Muscle layer of duodenum (tissue), 2 donors: ENCODE results near the gene ARMH3.

Experiments used
- H3K27ac ChIP-seq: one replicate; pipeline ENCODE4 v1.7.0; 2013; ENCODE audit warnings: mild to moderate bottlenecking, low read length
- H3K27me3 ChIP-seq: one replicate; pipeline ENCODE4 v1.7.0; 2013; ENCODE audit warnings: low read depth, mild to moderate bottlenecking, control low read depth, low read length
- H3K36me3 ChIP-seq, 2 donors: one replicate each; pipeline ENCODE4 v1.7.0; 2013; ENCODE audit warnings: low read length in 2 of 2, control low read depth in 1 of 2, mild to moderate bottlenecking in 1 of 2; ENCODE audit not compliant: insufficient read depth in 2 of 2, control insufficient read depth in 1 of 2
- H3K4me1 ChIP-seq, 2 donors: one replicate each; pipeline ENCODE4 v1.7.0; 2013; ENCODE audit warnings: low read length in 2 of 2, mild to moderate bottlenecking in 2 of 2, control low read depth in 1 of 2, moderate library complexity in 1 of 2; ENCODE audit not compliant: insufficient read depth in 2 of 2, control insufficient read depth in 1 of 2
- H3K4me3 ChIP-seq, 2 donors: one replicate each; pipeline ENCODE4 v1.7.0; 2013; ENCODE audit warnings: low read length in 2 of 2, low read depth in 1 of 2, mild to moderate bottlenecking in 1 of 2
- H3K9me3 ChIP-seq, 2 donors: one replicate each; pipeline ENCODE4 v1.7.0; 2013; ENCODE audit warnings: low read length in 2 of 2, control low read depth in 1 of 2, mild to moderate bottlenecking in 1 of 2; ENCODE audit not compliant: control insufficient read depth in 1 of 2
- donor health status: healthy.

ARMH3 gene

GRCh38 chr10:101848894-101849351, 207.1 kb downstream of the ARMH3 start:
- no peaks in the 10 kb centered on the region for H3K27me3 ChIP-seq
- no peaks in the 10 kb centered on the region for H3K9me3 ChIP-seq
- no peak overlapping the region for H3K27ac ChIP-seq
- H3K36me3 ChIP-seq = peaks cover 5 to 31% of the 10 kb centered on the region in 2 donors
- peaks cover 0 to 5% of the 10 kb centered on the region in 2 donors for H3K4me1 ChIP-seq
- no peak overlapping the region for H3K4me3 ChIP-seq

DNA sequence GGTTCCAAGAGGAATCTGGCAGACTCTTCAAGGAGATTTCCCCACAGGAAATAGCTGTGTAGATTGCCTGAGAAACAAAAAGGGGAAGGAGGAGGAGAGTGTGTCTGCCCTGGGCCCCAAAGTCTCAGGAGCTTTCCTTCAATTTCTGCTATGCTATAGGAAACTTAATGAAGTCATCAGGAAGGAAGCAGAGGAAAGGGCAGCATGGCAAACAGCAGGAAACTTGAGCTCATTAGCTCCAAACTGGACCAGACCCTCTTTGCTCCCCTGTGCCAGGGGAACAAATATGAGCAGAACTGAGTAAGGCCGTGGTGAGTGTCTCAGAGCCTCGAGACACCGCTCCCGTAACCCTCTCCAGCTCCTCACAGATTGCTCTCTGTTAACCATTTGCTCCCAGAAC, 207.6 kb downstream of the ARMH3 start:
- H3K27ac ChIP-seq = no peak overlapping the region
- peaks cover 0 to 5% of the 10 kb centered on the region in 2 donors for H3K4me1 ChIP-seq
- peaks cover 5 to 31% of the 10 kb centered on the region in 2 donors for H3K36me3 ChIP-seq
- no peaks in the 10 kb centered on the region for H3K9me3 ChIP-seq
- H3K27me3 ChIP-seq = no peaks in the 10 kb centered on the region
- H3K4me3 ChIP-seq = no peak overlapping the region

DNA sequence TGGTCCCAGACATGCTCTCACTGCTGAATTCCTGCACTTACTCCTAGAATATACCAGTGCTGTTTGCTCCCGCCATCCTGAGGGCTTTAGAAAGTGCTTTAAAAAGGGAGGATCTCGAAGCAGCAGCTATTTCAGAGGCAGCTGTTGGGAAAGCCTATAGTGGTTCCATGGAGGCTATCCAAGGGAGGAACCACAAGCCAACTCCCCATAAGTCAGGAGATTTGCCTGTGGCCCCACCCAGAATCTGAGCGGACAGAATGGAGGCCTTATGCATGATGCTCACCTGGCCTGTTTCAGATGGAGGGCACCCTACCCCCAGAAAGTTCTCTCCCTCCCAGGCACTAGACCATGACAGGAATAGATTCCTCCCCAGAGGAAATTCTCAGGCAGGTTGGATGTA, 210.1 kb downstream of the ARMH3 start:
- H3K27me3 ChIP-seq = no peaks in the 10 kb centered on the region
- peaks cover 5 to 31% of the 10 kb centered on the region in 2 donors for H3K36me3 ChIP-seq
- no peak overlapping the region for H3K27ac ChIP-seq
- H3K9me3 ChIP-seq = no peaks in the 10 kb centered on the region
- peaks cover 0 to 5% of the 10 kb centered on the region in 2 donors for H3K4me1 ChIP-seq
- no peak overlapping the region for H3K4me3 ChIP-seq

DNA sequence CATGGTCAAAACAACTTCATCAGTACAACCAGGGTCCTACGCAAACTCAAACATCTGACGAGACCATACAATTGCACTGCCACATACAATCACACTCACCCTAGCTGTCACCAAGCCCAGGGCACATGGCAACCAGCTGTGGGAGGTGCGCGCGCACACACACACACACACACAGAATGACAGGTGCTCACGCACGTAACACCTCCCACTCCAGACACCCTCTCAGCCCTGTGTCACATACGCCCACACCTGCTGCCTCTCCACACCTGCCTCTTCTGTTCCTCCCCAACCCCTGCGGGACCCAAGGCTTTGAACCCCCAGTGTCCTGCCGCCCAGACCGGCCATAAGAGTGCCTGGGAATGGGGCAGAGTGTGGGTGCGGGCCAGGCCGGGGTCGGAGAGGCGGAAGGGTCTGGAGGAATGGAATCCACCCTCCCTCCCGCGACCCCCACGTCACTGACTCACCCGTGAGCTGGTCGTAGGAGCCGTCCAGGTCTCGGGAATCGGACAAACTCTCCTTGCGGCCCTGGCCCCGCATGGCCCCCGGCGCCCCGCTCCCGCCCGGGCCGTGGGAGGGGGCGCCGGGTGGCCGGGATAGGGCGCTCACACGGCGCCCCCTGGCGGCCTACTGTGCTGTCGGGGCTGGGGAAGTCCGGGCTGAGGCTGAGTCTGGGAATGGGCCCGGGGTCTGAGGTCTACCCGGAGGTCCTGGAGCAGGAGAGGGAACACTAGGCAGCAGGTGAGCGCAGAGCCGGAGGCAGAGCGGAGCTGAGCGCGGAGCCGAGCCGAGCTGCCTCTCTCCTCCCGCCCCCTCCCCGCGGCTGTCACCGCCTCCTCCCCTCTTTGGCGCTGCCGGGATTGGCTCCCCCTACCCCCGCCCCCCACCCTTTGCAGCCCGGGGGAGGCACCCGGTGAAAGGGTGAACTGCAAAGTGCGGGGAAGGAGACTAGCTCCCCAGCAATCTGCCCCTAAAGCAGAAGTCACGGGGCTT, 212.6 kb downstream of the ARMH3 start, which contains the start of gene KCNIP2:
Gene KCNIP2 (minus strand): TSS at position 769 of the 990 bp plus-strand sequence. CDS start 232 bp downstream, at position 537.
- Histone ChIP-seq H3K4me3 (no peak within 1 kb of the TSS), H3K27me3 (no peaks in the 10 kb centered on the region), H3K9me3 (no peaks in the 10 kb centered on the region), H3K27ac (no peak within 1 kb of the TSS), H3K4me1 (peaks cover 0 to 21% of the 10 kb centered on the region in 2 donors), H3K36me3 (peaks cover 5 to 23% of the 10 kb centered on the region in 2 donors)

- H3K4me3 ChIP-seq = no peak overlapping the region
- H3K27ac ChIP-seq = no peak overlapping the region
- H3K4me1 ChIP-seq = peaks cover 0 to 21% of the 10 kb centered on the region in 2 donors
- no peaks in the 10 kb centered on the region for H3K27me3 ChIP-seq
- H3K9me3 ChIP-seq = no peaks in the 10 kb centered on the region
- H3K36me3 ChIP-seq = peaks cover 0 to 10% of the 10 kb centered on the region in 2 donors
Measured at GRCh38 chr10:101841826-101842225, 214.1 kb downstream of the ARMH3 start.

- Histone ChIP-seq H3K9me3 (no peaks in the 10 kb centered on the region), H3K4me1 (peaks cover 0 to 21% of the 10 kb centered on the region in 2 donors), H3K4me3 (peak overlapping the region; percentile 45 to 53), H3K36me3 (peaks cover 0 to 8% of the 10 kb centered on the region in 2 donors), H3K27ac (no peak overlapping the region), H3K27me3 (no peaks in the 10 kb centered on the region)
Measured at GRCh38 chr10:101840741-101841453, 215.1 kb downstream of the ARMH3 start.

GRCh38 chr10:101840102-101840684, 215.8 kb downstream of the ARMH3 start:
- peaks cover 0 to 3% of the 10 kb centered on the region in 2 donors for H3K36me3 ChIP-seq
- H3K27ac ChIP-seq = no peak overlapping the region
- H3K4me1 ChIP-seq = peaks cover 0 to 21% of the 10 kb centered on the region in 2 donors
- H3K9me3 ChIP-seq = no peaks in the 10 kb centered on the region
- no peaks in the 10 kb centered on the region for H3K27me3 ChIP-seq
- peak overlapping the region in 1 of 2 donors; percentile 53 for H3K4me3 ChIP-seq

DNA sequence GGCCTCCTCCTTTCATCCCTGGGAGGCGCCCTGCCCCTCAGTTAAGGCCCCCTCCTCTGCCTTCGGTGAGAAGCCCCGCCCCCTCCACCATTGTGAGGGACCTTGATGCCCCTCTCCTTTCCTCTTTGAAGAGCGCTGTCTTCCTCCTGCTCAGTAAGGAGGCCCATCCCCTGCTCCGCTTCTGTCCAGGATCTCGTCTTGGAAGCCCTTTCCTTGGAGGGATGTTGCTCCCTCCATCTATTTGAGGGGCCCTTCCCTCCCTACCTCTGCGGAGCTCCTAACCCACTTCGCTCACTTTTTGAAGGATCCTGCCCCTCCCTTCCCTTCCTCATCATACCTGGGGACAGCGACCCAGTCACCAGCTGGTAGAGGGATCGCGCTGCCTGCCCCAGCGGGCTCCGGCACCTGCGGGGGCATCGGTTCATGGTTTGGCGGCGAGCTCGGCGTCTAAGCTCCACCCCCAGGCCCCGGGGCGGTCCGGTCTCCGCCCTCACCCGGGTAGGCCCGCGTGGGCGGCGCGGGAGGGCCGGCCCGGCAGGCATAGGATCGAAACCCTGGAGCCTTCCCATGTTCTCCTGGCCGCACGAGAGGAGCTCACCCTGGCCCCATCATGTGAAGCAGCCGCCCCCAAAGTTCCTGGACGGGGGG, 216.4 kb downstream of the ARMH3 start:
- no peaks in the 10 kb centered on the region for H3K9me3 ChIP-seq
- peaks cover 0 to 21% of the 10 kb centered on the region in 2 donors for H3K4me1 ChIP-seq
- H3K27me3 ChIP-seq = no peaks in the 10 kb centered on the region
- H3K36me3 ChIP-seq = no peaks in the 10 kb centered on the region
- peak overlapping the region; percentile 16 to 53 for H3K4me3 ChIP-seq
- no peak overlapping the region for H3K27ac ChIP-seq

DNA sequence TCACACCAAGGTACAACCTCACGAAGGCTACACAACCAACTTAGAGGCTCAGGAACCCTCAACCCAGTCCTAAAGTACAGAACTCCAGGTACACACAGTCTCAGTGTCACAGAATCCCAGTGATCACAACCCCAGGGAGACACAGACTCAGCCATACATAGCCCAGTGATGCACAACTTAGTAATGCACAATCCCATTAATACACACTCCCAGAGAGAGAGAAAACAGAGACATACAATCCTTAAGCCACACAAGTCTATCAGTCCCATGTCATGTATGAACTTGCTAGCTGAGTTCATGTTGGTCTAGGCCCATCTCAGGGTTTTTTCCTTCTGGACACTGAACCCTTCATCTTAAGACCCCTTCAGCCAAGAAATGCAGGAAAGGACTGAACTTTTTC, 217.0 kb downstream of the ARMH3 start:
- no peak overlapping the region for H3K4me3 ChIP-seq
- peaks cover 0 to 21% of the 10 kb centered on the region in 2 donors for H3K4me1 ChIP-seq
- H3K27me3 ChIP-seq = no peaks in the 10 kb centered on the region
- no peaks in the 10 kb centered on the region for H3K9me3 ChIP-seq
- H3K36me3 ChIP-seq = no peaks in the 10 kb centered on the region
- H3K27ac ChIP-seq = no peak overlapping the region

DNA sequence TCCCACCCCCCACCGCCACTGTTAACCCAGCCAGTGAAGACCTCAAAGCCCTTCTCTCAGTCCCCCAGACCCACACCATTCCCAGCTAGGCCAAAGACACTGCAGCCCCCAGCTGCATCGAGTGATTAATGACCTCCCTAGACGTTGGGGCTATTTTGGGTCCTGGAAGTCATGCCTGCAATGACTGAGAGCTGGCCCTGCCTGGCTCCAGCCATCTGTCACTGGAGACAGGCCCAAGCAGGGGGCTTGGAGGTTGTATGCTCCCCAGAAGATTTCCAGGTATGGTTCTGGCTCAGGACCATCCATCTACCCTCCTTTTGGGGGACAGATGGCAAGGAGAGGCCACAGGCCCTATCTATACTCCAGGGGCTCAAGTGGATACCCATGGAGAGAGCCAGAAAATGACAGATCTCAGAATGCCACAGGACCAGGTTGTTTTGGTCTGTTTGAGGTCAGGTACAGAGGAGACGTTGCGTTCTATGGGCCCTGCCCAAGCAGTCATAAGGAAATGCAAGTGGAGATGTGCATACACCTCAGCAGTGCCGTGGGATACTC, 217.5 kb downstream of the ARMH3 start:
- peaks cover 0 to 21% of the 10 kb centered on the region in 2 donors for H3K4me1 ChIP-seq
- no peaks in the 10 kb centered on the region for H3K9me3 ChIP-seq
- H3K27me3 ChIP-seq = no peaks in the 10 kb centered on the region
- no peak overlapping the region for H3K27ac ChIP-seq
- no peaks in the 10 kb centered on the region for H3K36me3 ChIP-seq
- no peak overlapping the region for H3K4me3 ChIP-seq
